Measurements from ENCODE around the gene PIK3IP1.

Gene PIK3IP1

DNA sequence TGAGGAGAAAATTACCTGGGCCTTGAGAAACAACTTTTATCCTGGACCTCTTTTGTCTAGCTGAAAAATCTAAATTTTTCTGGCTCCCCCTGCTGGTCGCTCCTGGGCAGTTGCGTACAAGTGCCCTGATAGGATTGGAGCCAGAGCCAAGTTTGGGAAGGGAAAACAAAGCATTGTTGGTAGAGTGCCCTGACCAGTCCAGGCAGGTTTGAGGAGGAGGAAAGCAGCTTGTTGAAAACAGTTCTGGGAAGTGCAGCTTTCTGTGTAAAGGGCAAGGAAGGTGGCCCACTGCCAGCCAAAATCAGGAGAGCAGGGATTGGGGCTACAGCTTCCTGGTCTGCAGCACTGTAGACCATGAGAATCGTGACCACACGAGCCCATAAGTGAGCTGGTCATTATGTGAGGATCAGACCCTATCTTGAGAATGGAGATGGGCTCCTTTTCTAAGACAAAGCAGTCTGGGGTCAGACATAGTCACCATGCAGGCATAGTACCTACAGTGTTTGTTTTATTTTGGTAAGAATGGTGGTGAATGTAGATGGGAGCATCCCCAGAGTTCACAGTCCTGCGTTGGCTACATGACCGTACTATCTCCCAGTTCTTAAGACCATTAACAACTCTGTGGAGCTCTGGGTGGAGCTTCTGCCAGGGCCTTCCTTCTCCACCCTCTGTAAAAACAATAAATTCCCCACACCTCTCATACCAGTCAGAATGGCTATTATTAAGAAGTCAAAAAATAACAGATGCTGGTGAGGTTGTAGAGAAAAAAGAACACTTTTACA lies 21.3 kb upstream of the PIK3IP1 start:
- peak; percentile 33 to 39 for DNase-seq (ENCODE audit: low read depth in 1 of 2, low spot score in 1 of 2)

- DNase-seq (ENCODE audit: low read depth in 1 of 2, low spot score in 1 of 2): no peak
Observed at GRCh38 chr22:31308181-31308580, 15.9 kb upstream of the PIK3IP1 start.

GRCh38 chr22:31305194-31305593 lies 12.9 kb upstream of the PIK3IP1 start:
- DNase-seq (ENCODE audit: low read depth in 1 of 2, low spot score in 1 of 2): no peak

DNA sequence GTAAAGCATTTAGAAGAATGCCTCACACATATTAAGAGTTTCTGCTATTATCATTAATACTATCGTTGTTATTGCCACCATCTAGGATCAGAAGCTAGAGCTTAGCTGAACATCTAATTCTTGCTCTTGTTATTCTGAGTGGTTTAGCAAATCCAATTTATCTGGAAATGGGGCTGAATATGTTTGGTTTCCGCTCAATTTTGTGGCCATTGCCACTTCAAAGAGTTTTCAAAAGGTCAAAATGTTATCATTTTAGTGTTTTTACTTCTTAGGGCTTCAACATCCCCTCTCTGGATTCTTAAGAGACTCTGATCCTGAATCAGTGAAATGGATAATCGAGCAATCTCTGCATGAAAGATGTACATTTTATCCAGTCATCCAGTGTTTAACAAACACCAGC lies 10.2 kb upstream of the PIK3IP1 start:
- no peak for DNase-seq (ENCODE audit: low read depth in 1 of 2, low spot score in 1 of 2)

DNA sequence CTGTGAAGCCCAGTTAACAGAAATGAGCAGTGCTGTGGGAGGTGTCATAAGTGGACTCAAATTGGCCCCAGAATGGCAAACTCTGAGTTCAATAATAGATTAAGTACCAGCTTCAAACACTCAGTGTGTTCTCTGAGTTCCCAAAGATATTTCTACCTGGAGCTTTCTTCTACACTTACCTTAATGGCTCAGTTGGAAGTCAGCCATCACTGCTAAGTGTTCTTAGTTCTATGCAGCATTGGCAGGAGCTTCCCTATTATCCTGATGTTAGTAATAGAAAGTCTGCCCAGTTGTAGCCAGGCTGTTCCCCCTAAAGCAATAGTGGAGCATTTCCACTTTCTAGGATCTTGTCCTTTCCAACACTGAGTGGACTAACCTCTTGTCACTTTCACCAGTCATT lies 9.7 kb upstream of the PIK3IP1 start:
- DNase-seq (ENCODE audit: low read depth in 1 of 2, low spot score in 1 of 2): no peak

DNA sequence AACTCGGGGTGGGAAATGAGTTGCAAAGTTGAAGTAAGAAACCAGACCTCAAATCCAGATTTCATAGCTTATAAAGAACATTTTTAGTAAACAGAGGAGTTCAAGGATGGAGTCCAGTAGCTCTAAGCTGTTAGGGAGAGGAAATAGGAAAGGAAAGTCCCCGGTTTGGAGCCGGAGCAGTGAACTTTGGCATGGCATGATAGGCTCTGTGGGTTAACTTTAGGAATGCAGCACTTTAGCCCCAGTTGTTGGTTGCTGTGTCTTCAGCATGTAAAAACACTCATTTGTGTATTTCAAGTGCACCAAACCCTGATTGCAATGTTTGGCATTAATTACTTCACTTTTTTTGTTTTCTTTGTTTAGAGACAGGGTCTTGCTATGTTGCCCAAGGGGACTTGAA lies 8.6 kb upstream of the PIK3IP1 start:
- DNase-seq (ENCODE audit: low read depth in 1 of 2, low spot score in 1 of 2): no peak

DNA sequence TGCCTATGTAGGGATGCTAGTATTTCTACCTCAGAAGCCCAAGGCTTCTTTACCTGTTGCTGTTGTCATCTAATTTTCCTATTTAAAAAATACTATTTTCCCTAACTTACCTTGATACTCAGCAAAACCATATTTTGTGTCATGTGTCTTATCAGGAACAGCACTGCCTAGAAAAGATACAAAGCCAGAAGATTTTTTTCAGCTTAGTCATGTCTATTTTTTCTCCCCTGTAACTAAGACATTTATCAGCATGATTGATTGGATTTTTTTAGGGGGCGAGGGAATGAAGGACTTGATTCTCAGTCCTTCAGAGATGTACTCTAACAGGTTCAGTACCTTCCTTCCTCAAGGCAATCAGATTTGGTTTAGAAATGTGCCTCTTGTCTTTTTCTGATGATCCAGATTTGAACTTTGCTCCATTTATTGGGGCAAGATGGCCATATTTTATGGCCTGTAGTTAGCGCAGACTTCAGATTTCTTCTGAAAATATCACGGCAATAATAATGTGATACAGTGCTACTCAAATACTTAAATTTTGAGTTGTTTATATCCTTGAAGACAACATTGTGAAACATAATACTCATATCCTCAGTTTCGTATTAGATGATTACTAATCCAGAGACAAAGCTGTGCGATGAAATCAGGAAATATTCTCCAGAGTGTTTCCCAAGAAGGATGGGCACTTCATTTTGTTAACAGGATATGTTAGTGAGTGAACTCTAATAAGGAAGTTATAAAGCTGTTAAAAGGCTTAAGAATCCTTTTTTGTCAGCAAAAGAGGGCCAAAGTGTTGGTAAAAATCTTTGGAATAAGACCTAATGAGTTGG lies 3.8 kb upstream of the PIK3IP1 start:
- DNase-seq (ENCODE audit: low read depth in 1 of 2, low spot score in 1 of 2): no peak

DNA sequence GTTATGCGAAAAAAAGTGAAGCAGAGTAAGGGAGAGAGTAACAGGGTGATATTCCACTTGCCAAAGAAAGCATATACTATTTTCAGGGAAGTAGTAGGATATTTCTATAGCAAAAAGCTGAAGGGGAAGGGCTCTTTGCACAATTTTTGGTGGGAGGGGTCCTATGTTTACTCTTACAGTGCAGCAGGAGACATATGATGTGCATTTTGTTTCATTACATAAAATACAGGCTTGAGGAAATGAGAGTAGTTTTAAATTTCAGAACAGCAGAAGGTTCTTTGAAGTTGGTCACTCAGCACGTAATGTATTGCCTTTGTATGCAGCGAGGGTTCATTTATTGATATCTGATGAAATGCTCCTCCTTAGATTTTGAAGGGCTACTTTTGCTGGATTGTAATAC lies 3.1 kb upstream of the PIK3IP1 start:
- no peak for DNase-seq (ENCODE audit: low read depth in 1 of 2, low spot score in 1 of 2)

DNA sequence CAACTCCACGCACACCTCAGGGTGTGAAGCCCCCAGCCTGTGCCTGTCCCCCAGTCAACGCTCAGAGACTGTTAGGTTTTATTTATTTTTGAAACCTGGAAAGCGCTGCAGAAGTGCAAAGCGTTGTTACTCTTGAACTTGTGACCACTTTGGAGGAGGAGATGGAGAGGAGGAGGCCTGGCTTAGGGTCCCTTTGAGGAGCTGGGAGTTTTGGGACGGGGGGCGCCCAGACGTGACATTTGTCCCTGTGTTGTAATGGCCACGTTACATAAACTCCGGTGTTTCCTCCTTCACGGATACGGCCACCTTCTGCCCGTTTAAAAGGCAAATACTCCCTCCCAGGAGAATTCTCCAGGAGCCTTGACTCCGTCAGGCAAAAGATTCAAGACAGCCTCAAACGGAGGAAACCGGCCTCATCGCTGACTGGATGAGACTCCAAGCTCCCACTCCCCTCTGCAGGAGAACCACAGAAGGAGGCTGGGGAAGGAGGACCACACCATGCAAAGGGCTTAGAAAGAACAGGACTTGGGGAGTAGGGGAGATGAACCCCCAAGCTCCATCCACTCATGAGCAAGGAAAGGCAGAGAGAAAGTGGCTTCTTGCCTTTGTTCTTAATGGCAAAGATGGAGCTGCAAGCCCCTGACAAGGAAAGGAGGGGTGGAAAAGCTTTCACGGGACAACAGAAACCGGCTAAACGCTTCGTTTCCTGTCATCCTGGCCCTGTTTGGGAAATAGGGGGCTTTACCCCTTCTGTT lies 630 bp downstream of the PIK3IP1 start:
- no peak for DNase-seq (ENCODE audit: low read depth in 1 of 2, low spot score in 1 of 2)

DNA sequence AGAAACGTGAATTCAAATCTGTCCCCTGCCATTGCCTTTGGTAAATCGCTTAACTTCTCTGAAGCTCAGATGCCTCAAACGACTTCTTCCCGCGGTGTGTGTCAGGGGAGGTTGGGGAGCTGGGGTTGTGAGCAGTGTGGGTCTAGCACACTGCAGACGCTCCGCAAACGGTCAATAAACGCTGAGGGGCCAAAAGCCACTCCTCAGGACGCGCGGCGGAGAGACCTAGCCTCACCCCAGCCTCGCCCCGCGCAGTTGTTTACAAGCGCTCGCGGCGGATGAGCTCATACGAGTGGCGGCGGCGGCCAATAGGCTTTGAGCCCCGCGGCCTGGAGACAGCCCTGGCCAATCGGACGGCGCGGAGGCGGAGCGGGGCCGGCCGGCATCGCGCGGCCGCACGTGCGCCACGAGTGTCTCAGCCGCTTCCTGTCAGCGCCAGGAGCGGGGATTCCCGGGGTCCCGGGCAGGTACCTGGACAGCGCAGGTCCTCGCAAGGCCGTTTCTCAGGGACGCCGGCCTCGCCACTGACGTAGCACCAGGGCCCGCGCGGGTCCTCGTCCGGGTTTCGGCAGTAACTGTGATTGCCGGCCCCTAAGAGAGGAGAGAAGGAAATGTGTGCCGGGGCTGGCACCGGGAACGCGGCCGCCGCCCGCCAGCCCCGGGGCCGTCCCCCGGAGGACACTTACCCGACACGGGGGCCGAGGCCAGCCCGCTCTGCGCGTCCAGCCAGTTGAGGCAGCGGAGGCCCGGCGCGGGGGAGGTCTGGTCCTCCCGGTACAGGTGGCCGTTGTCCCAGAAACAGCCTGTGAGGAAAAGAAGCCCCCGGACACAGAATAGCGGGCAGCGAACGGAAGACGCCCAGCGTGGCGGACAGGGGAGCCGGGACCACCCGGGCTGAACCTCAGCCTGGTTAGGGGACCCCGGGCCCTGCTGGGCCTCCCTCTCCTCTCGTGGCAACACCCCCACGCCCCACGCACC lies 1.5 kb downstream of the PIK3IP1 start:
- DNase-seq (ENCODE audit: low read depth in 1 of 2, low spot score in 1 of 2): peak; percentile 88 to 94

GRCh38 chr22:31289344-31289743 lies 2.9 kb downstream of the PIK3IP1 start:
- DNase-seq (ENCODE audit: low read depth in 1 of 2, low spot score in 1 of 2): no peak

- no peak for DNase-seq (ENCODE audit: low read depth in 1 of 2, low spot score in 1 of 2)
Observed at GRCh38 chr22:31288496-31289240, 3.6 kb downstream of the PIK3IP1 start.

DNA sequence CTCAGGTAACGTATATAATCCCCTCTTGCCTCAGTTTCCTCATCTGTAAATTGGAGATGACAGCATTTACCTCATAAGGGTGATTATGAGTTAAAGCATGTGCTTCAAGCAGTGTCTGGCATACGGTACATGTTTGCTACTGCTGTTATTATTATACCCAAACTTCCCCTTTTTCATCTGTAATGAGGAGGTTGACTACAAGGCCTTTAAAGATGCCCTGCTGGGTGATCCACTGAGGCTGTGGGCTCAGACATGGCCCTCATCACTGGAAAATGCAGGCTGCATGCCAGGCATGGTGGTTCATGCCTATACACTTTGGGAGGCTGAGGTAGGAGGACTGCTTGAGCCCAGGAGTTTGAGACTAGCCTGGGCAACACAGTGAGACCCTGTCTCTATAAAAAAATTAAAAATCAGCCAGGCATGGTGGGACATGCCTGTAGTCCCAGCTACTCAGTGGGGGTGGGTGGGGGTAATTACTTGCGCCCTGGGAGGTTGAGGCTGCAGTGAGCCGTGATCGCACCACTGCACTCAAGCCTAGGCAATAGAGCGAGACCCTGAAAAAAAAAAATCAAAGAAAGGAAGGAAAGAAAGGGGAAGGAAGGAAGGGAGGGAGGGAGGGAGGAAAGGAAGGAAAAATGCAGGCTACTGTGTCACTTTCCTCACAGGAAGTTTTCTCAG lies 4.3 kb downstream of the PIK3IP1 start:
- no peak for DNase-seq (ENCODE audit: low read depth in 1 of 2, low spot score in 1 of 2)

DNA sequence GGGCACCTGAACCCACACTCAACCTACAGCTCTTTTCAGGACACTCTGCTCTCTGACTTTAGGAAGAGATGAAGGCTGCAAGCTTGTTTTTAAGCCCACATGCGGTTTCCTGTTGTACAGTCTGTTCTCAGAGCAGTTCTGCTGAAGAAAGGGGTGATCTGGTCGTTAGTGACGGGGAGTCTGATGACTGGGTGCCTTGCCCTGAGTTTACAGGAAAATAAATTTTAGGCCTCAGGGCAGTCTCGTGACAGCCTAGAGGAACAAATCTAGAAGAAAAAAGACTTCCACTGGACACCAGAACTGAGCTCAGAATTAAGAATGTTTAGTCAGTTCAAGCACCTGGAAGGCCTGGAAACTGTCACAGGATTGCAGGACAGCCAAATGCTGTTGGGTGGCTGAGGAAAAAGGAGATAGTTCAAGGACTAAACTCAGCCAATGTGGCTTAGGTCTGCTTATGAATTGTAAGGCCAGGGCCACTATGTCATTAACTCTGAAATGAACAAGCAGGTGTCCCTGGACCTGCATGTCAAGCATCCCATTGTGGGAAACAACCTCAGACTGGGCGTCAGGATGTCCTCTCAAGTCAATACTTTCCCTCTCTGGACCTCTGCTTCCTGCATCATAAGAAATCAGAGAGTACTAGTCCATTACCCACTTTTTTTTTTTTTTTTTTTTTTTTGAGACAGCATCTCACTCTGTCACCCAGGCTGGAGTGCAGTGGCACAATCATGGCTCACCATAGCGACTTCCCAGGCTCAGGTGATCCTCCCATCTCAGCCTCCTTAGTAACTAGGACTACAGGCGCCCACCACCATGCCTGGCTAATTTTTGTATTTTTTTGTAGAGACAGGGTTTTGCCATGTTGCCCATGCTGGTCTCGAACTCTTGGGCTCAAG lies 5.7 kb downstream of the PIK3IP1 start:
- DNase-seq (ENCODE audit: low read depth in 1 of 2, low spot score in 1 of 2): peak in 1 of 2 donors; percentile 44

DNA sequence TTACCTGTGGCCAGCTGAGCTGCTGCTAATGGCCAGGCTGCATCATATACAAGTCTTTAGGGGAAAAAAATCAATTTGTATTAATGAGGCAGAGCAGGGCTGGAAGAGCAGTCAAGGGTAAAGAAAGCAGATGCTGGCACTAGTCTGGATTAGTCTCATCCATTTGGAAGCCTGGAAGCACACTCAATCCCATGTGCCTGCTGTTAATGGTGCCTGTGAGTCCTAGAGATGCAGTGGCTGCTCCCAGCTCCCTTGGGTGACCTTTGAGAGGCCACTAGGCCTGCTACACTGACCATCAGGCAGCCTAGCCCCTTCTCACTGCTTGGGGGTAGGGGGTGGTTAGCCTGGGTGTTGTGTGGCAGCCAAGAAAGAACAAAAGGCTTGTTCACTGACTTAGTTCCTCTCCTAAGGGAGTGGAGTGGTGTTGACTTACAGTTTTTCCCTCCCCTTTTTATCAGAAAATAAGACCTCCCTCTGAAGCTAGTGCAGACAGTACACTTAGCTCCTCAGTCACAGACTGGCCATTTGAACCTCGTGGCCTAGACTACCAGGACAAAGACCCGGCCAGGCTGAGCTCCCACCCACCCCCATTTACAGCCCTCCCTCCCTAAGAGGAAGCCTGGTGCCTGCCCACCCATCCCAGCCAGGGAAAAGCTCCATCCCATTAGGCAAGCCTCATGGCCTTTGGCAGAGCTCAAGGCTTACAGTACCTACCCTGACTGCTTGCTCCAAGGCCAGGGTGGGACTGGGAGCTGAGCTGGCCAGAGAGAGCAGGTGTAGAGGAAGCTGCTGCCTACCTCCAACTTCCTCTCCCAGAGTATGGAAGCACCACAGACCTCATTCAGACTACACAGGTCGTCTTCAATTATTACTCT lies 7.8 kb downstream of the PIK3IP1 start:
- DNase-seq (ENCODE audit: low read depth in 1 of 2, low spot score in 1 of 2): no peak

DNA sequence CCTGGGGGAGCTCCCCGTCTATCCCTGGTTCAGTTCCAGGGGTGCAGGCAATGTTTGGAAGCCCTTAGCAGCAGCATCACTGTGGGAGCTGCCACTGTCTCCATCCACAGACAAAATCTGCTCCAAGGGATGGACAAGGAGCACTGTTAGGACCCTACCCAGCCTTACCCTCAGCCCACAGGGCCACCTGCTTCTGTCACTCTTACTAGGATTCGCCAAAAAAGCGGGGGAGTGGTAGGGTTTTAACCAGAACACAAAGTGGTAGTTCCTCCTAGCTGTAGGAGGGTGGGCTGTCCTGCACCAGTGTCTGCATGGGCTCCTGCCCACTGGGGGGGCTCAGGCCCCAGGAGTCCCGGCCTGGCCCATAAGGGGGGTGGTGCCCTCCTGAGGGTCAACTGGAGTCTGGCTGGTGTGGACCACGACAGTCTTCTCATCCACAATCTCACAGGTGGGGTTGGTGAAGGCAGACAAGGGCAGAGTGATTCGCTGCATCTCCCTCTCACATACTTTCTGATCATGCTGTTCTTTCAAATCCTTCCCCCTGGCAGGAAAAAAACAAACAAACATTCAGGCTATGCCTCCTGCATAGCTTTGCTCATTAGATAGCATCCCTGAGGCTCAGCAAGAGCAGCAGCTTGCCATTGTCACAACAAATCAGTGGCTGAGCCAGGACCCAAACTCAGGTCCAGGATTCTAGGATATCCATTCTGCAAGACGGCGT lies 9.4 kb downstream of the PIK3IP1 start:
- DNase-seq (ENCODE audit: low read depth in 1 of 2, low spot score in 1 of 2): no peak

GRCh38 chr22:31281733-31282132 lies 10.6 kb downstream of the PIK3IP1 start:
- DNase-seq (ENCODE audit: low read depth in 1 of 2, low spot score in 1 of 2): no peak

Measured in stimulated activated CD4-positive, alpha-beta T cell treated with anti-CD3 and anti-CD28 coated beads, Interleukin-15, amount 100 ng/mL, for 1 hour (primary cell).